A549 (cell line): Measurements from ENCODE around the gene NCBP2. TPM values are rescaled to one million over a fixed set of nuclear protein-coding genes. Genes with fewer than 3 reads are reported as not detected.

ENCODE experiments used
- ATAC-seq, 2 experiments: fragments of 200-7000 bp in 1 of 2; fragments of >200 bp in 1 of 2; cut with Nextera tagmentation in 1 of 2; cut with Tn5 transposase in 1 of 2; 3 replicates each; pipeline versions ENCODE4 v1.8.0 to v1.9.1; 2018 to 2020; ENCODE audit warnings: mild to moderate bottlenecking in 1 of 2, moderate library complexity in 1 of 2
- CTCF ChIA-PET: fragments of 300-600 bp; sonication (Branson Sonifier 250); formaldehyde crosslinking; extraction: SDS; loops from one replicate; lab custom pipeline; 2021; ENCODE audit warnings: antibody characterized with exemption, inconsistent platforms; lab: Yijun Ruan, JAX
- POLR2A ChIA-PET: fragments of 350-600 bp; formaldehyde crosslinking; extraction: SDS; loops from one replicate; lab custom pipeline; 2021; ENCODE audit warnings: antibody characterized with exemption, inconsistent platforms; lab: Yijun Ruan, JAX
- DNase-seq, 2 experiments: peaks; one replicate each; pipeline versions ENCODE4 v3.0.0 to v3.0.0-alpha.2; 2011 to 2016; ENCODE audit warnings: low read depth in 1 of 2, low spot score in 1 of 2
- FAIRE-seq: peaks from 2 replicates; lab custom pipeline; 2011; peaks lifted over from hg19 to GRCh38; lab: Jason Lieb, UNC
- H3K27ac ChIP-seq, 2 experiments: fragments of >200 bp; sonication (Bioruptor Twin); formaldehyde crosslinking; 3 replicates each; pipeline ENCODE4 v1.5.1; 2016 to 2017
- H3K4me1 ChIP-seq: fragments of >200 bp; sonication (Bioruptor Twin); formaldehyde crosslinking; 3 replicates; pipeline ENCODE4 v1.6.1; 2016
- H3K4me2 ChIP-seq: fragments of >200 bp; sonication (Bioruptor Twin); formaldehyde crosslinking; 3 replicates; pipeline ENCODE4 v1.6.1; 2016
- H3K4me3 ChIP-seq: fragments of >200 bp; sonication (Bioruptor Twin); formaldehyde crosslinking; 3 replicates; pipeline ENCODE4 v1.5.1; 2016
- H3K9me3 ChIP-seq: fragments of >200 bp; sonication (Bioruptor Twin); formaldehyde crosslinking; 3 replicates; pipeline ENCODE4 v1.6.1; 2016
- CBX2 ChIP-seq: fragments of 200-600 bp; sonication (generic); IDR thresholded peaks from 2 replicates; pipeline ENCODE4 v1.6.1; 2016; ENCODE audit warnings: low read depth, mild to moderate bottlenecking, borderline replicate concordance
- CHD2 ChIP-seq: fragments of 150-350 bp; IDR thresholded peaks from 2 replicates; pipeline ENCODE4 v1.6.1; 2014; ENCODE audit warnings: low read length; ENCODE audit not compliant: partially characterized antibody
- CHD4 ChIP-seq: fragments of 200-600 bp; sonication (generic); IDR thresholded peaks from 2 replicates; pipeline ENCODE4 v1.6.1; 2016; ENCODE audit warnings: antibody characterized with exemption, mild to moderate bottlenecking, borderline replicate concordance
- E2F6 ChIP-seq: IDR thresholded peaks from 2 replicates; pipeline ENCODE4 v1.6.1; 2012; ENCODE audit warnings: low read depth, borderline replicate concordance
- ELK1 ChIP-seq: fragments of 150-350 bp; IDR thresholded peaks from 2 replicates; pipeline ENCODE4 v1.6.1; 2014; ENCODE audit warnings: low read depth, mild to moderate bottlenecking, low read length
- FOSL2 ChIP-seq, 2 experiments: fragments of 450-650 bp in 1 of 2; fragments of >200 bp in 1 of 2; sonication (Bioruptor Twin) in 1 of 2; formaldehyde crosslinking; IDR thresholded peaks; 2 replicates each; pipeline versions ENCODE4 v1.5.0 to v1.6.1; 2016 to 2020; ENCODE audit warnings: mild to moderate bottlenecking in 1 of 2, moderate library complexity in 1 of 2
- GATA3 ChIP-seq: IDR thresholded peaks from 2 replicates; pipeline ENCODE4 v1.6.1; 2012; ENCODE audit warnings: borderline replicate concordance
- HOXB13 ChIP-seq: fragments of 250-450 bp; sonication (Bioruptor Pico); IDR thresholded peaks from 2 replicates; pipeline ENCODE4 v1.5.0; 2020; ENCODE audit warnings: low read depth, mild to moderate bottlenecking, moderate library complexity
- JUN ChIP-seq, 2 experiments: fragments of >200 bp; sonication (Bioruptor Twin); formaldehyde crosslinking; IDR thresholded peaks; 2 replicates in 1 of 2; 3 replicates in 1 of 2; pipeline ENCODE4 v1.6.1; 2016 to 2017
- JUNB ChIP-seq: fragments of >200 bp; sonication (Bioruptor Twin); formaldehyde crosslinking; IDR thresholded peaks from 2 replicates; pipeline ENCODE4 v1.6.1; 2016
- KDM5A ChIP-seq: fragments of 200-600 bp; sonication (generic); IDR thresholded peaks from 2 replicates; pipeline ENCODE4 v1.6.1; 2016; ENCODE audit warnings: antibody characterized with exemption, mild to moderate bottlenecking
- MAX ChIP-seq: IDR thresholded peaks from 2 replicates; pipeline ENCODE4 v1.6.1; 2012
- NPAS2 ChIP-seq: fragments of 250-450 bp; sonication (Bioruptor Pico); IDR thresholded peaks from 2 replicates; pipeline ENCODE4 v1.8.0; 2022; ENCODE audit warnings: mild to moderate bottlenecking, moderate library complexity, borderline replicate concordance
- NR3C1 ChIP-seq: fragments of >200 bp; sonication (Bioruptor Twin); formaldehyde crosslinking; IDR thresholded peaks from 3 replicates; pipeline ENCODE4 v1.6.1; 2017
- POLR2A ChIP-seq: IDR thresholded peaks from 2 replicates; pipeline ENCODE4 v1.6.1; 2012; ENCODE audit warnings: mild to moderate bottlenecking, low read length
- RARB ChIP-seq: fragments of 250-450 bp; sonication (Bioruptor Pico); IDR thresholded peaks from 2 replicates; pipeline ENCODE4 v1.8.0; 2021; ENCODE audit warnings: mild to moderate bottlenecking, moderate library complexity
- RFX5 ChIP-seq: fragments of 450-650 bp; IDR thresholded peaks from 2 replicates; pipeline ENCODE4 v1.7.1; 2014; ENCODE audit warnings: antibody characterized with exemption, mild to moderate bottlenecking, moderate library complexity
- TFCP2L1 ChIP-seq: fragments of 250-450 bp; sonication (Bioruptor Pico); IDR thresholded peaks from 2 replicates; pipeline ENCODE4 v1.5.0; 2021; ENCODE audit warnings: mild to moderate bottlenecking
- USF2 ChIP-seq: fragments of 450-650 bp; IDR thresholded peaks from 2 replicates; pipeline ENCODE4 v1.6.1; 2014; ENCODE audit warnings: antibody characterized with exemption
- ZFP36 ChIP-seq: fragments of 450-650 bp; IDR thresholded peaks from 2 replicates; pipeline ENCODE4 v1.6.1; 2014; ENCODE audit warnings: borderline replicate concordance; ENCODE audit not compliant: partially characterized antibody
- WGBS: methylation state at CpG from one replicate; pipeline ENCODE4 v1.1.6; 2017; ENCODE audit errors: missing lambda C conversion rate; 5-methylcytosine and 5-hydroxymethylcytosine counted together
- polyA plus RNA-seq, 4 experiments: library from polyadenylated mRNA; depleted of rRNA in 3 of 4; stranded (reverse); fragments of >200 nt; fragmentation: RNase III in 1 of 4; extraction: RNeasy Plus Mini Kit Qiagen cat#74134 plus additional on column Dnase treatment in 1 of 4; gene quantifications; 2 replicates in 3 of 4; 3 replicates in 1 of 4; pipeline ENCODE4 v1.2.3, GENCODE V29; 2011 to 2017
- TF ChIP-seq, protein P1 (sequence below): fragments of 250-450 bp; sonication (Bioruptor Pico); IDR thresholded peaks from 2 replicates; pipeline ENCODE4 v1.5.0; 2021; ENCODE audit warnings: mild to moderate bottlenecking, moderate library complexity, borderline replicate concordance
- TF ChIP-seq, protein P2 (sequence below): fragments of >200 bp; sonication (Bioruptor Twin); formaldehyde crosslinking; IDR thresholded peaks from 3 replicates; pipeline ENCODE4 v1.5.1; 2016

NCBP2 gene
- polyA plus RNA-seq, 2 of the 4 experiments (the other 2 are of a cell fraction): 63.6 to 68.0 TPM

GRCh38 chr3:196991581-196992460 is 49.5 kb upstream of the NCBP2 start:
- H3K4me1 ChIP-seq: no peaks in the 10 kb centered on the region
- ChIA-PET POLR2A (no interaction called here), CTCF (interaction anchor here (1.8 to 4.6 kb wide), 4 partner anchors 11 to 39 kb away, joined by 5 to 17 read pairs (median 11); no protein-coding TSS in a partner anchor)
- WGBS: 80% methylated on average over 17 of the region's 28 CpGs
- H3K27ac ChIP-seq: no peak overlapping the region
- FAIRE-seq (no peak), ATAC-seq (no peak), DNase-seq (no peak)
- H3K4me2 ChIP-seq: no peak overlapping the region
- H3K4me3 ChIP-seq: no peak overlapping the region
- H3K9me3 ChIP-seq: no peaks in the 10 kb centered on the region
- TF ChIP-seq TFCP2L1 (CRISPR knock-in tag) (no peak), ZFP36 (no peak), NPAS2 (CRISPR knock-in tag) (no peak), GATA3 (no peak), CBX2 (no peak), RFX5 (no peak), ELK1 (no peak), FOSL2 (IDR thresholded peaks at IDR 0.05) (no peak), FOSL2 (CRISPR knock-in tag; IDR thresholded peaks at IDR 0.05) (no peak), HOXB13 (CRISPR knock-in tag) (no peak)
- TF ChIP-seq, protein P1, sequence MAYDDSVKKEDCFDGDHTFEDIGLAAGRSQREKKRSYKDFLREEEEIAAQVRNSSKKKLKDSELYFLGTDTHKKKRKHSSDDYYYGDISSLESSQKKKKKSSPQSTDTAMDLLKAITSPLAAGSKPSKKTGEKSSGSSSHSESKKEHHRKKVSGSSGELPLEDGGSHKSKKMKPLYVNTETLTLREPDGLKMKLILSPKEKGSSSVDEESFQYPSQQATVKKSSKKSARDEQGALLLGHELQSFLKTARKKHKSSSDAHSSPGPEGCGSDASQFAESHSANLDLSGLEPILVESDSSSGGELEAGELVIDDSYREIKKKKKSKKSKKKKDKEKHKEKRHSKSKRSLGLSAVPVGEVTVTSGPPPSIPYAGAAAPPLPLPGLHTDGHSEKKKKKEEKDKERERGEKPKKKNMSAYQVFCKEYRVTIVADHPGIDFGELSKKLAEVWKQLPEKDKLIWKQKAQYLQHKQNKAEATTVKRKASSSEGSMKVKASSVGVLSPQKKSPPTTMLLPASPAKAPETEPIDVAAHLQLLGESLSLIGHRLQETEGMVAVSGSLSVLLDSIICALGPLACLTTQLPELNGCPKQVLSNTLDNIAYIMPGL: no peak
- TF ChIP-seq, all 56 proteins: peak for 0

- ATAC-seq (no peak), FAIRE-seq (no peak), DNase-seq (no peak)
- H3K9me3 ChIP-seq: no peaks in the 10 kb centered on the region
- 100% methylated on average over 3 of the region's 10 CpGs for WGBS
- no peak overlapping the region for H3K4me2 ChIP-seq
- ChIA-PET POLR2A (no interaction called here), CTCF (interaction anchor here (0.6 to 4.6 kb wide), 4 partner anchors 12 to 208 kb away, joined by 3 to 17 read pairs (median 8); no protein-coding TSS in a partner anchor)
- H3K4me1 ChIP-seq: no peaks in the 10 kb centered on the region
- H3K4me3 ChIP-seq: no peak overlapping the region
- no peak overlapping the region for H3K27ac ChIP-seq
- TF ChIP-seq CHD2 (no peak), JUNB (no peak), NR3C1 (no peak), MAX (no peak), POLR2A (no peak), USF2 (no peak), KDM5A (no peak), NPAS2 (CRISPR knock-in tag) (no peak), TFCP2L1 (CRISPR knock-in tag) (no peak), FOSL2 (IDR thresholded peaks at IDR 0.05) (no peak), FOSL2 (CRISPR knock-in tag; IDR thresholded peaks at IDR 0.05) (no peak), CHD4 (no peak), RARB (CRISPR knock-in tag) (no peak), JUN (IDR thresholded peaks at IDR 0.05) (no peak), E2F6 (no peak)
- TF ChIP-seq, protein P2, sequence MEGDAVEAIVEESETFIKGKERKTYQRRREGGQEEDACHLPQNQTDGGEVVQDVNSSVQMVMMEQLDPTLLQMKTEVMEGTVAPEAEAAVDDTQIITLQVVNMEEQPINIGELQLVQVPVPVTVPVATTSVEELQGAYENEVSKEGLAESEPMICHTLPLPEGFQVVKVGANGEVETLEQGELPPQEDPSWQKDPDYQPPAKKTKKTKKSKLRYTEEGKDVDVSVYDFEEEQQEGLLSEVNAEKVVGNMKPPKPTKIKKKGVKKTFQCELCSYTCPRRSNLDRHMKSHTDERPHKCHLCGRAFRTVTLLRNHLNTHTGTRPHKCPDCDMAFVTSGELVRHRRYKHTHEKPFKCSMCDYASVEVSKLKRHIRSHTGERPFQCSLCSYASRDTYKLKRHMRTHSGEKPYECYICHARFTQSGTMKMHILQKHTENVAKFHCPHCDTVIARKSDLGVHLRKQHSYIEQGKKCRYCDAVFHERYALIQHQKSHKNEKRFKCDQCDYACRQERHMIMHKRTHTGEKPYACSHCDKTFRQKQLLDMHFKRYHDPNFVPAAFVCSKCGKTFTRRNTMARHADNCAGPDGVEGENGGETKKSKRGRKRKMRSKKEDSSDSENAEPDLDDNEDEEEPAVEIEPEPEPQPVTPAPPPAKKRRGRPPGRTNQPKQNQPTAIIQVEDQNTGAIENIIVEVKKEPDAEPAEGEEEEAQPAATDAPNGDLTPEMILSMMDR: no peak
Observed at GRCh38 chr3:196990601-196991007, 48.3 kb upstream of the NCBP2 start.
